ENCODE data around the gene FZD7.

Gene FZD7

DNA sequence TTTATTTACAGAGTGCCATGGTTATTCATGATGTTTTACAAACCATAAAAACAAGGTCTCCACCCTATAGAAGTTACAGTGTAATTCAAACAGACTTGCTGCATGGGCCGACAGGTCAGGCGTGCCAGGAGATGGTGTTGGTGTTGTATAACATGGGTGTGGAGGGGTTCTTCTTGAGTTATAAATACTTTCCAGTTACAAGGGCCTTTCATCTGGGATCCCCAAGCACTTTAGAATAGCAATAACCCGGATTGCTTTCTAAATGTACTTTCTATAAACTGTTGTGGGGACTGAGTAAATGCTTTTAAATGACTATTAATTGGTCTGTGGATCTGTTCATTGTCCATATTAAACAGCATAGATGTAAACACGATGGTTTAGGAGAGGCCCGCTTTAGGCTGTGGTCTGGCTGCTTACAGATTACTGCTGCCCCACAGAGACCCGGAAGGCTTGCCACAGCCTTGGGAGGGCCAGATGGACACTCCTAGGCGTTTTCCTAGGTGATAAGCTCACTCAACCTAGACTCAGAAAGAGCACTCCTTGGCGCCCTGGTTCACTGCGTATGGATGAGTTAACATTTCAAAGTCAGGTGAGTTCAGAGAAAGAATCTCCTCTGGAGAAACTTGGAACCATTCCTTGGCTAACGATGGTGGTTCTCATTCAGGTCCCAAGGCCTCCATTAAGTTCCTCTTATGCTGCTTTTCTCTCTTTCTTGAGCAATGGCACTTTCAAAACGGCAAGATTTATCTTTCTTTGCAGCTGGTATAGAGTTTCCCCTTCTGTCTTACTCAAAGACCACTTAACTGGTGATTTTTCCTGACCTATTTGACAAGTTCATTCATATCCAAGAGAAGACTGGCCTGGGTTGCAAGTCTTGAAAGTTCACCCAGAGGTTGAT lies 35.8 kb downstream of the FZD7 start:
- no peak for DNase-seq

DNA sequence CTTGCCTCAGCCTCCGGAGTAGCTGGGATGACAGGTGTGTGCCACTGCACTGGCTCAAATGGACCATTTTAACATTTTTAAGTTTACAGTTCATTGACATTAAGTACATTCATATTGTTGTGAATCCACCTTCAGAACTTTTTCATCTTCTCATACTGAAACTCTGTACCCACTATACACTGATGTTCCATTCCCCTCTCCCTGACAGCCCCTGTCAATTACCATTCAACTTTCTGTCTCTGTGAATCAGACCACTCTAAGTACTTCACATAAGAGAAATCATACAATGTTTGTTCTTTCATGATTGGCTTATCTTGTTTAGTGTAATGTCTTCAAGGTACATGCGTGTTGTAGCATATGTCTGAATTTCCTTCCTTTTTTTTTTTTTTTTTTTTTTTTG lies 37.5 kb downstream of the FZD7 start:
- no peak for DNase-seq

DNA sequence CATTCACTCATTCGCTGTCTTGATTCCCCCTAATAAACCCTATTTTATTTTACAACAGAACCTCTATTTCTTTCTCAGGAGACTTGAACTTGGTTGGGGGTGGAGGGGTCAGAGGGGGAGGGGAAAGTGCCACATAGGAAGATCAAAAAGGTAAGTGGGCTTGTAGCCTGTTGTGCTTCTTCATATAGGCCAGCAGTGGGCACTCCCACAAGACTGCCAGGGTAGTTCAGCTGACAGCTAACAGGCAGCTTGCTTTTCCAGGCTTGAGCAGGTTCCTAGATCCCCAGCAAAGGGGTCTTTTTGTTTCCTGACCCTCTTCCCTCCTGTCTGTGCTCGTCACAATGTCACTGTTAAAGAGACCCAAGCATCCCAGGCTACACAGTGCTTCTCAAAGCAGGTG lies 38.6 kb downstream of the FZD7 start:
- peak; percentile 4 for DNase-seq

DNA sequence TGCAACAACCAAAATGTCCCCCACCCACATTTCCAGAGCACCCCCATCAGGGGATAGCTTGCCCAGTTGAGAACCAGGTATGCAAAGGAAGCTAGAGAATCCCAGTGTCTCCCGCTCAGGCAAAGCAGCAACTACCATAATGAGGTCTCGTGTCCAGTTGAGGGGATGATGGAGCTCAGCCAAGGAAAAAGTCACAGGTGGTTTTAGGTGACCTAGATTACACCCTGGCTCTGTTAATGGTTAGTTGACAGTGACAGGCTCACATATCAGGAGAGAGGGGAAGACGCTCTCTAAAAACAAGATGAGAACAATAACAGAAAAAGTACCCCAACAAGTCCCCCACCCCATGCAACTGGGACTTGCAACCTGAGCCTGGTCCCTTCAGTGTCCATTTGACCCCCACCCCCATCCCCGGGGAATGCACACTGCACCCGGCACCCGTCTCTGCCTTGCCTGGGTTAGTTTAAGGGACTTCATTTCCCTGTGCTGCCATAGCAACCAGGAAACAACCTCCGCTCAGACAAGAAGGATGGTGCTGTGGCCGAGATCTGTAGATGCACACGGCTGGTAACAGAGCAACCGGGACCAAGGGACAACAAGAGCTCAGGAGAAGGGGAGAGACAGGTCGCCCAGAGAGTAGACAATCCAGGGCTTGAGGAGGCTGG lies 39.2 kb downstream of the FZD7 start, which contains the start of gene KIAA2012:
Gene KIAA2012, plus strand, starts transcription at position 519 of the 665 bp plus-strand sequence. CDS start 373 bp downstream, outside the sequence.
- no peak for DNase-seq

DNA sequence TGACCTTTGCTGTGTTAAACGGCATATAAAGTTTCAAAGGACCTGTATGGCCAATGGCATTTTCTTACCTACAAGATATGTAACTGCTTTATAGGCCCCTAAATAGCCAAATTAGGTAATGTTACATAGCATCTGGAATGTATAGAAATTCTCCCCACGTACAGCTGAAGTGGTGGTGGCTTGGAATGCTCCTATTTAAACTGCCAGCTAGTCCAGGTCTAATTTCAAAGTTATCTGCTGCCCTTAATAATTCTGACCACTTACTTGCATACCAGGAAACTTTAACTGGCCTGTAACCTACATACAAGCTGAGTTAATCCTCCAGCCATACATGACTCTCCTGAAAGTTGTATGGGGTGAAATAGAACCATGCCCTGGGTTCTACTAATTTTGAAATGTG lies 40.7 kb downstream of the FZD7 start:
- no peak for DNase-seq

DNA sequence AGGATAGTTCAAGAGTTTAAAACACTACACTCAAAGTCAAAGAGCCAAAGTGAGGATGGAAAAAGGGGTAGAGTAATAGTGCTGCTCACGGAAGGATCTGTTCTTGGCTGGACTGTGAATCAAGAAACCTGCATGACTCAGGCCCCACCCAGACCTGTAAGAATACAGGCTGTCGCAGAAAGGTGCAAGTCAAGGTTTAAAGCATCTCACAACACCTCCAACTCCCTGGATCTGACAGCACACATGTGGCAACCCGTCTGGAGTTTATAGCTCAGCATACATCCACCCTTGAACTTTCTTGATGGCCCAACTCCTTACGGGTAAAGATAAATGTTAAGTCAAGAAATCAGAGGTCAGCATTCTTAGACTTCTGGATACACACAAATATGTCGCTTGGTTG lies 45.7 kb downstream of the FZD7 start:
- no peak for DNase-seq

DNA sequence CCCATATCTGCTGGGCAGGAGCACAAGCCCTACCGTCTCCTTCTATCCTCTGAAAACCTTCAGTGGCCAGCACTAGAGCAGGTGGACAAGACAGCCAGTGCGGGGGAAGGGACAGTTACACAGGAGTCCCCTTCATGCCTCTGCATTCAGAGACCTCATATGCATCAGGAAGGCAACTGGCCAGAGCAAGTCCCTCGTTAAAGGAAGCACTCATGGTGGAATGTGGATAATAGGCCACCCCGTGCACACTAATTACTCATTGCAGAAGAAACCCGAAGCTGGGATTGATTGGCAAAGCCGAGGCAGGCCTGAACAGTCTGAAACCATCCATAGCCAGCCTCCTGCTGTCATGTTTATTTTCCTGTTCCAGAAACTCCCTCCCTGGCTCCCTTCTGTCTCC lies 50.6 kb downstream of the FZD7 start:
- no peak for DNase-seq
